ENCODE data around the gene ZNF816.
"Not testable (repeated sequence)": the region's sequence is repeated elsewhere in the genome, so short reads cannot be mapped to it uniquely, and the experiment has no call there.

ZNF816 gene

GRCh38 chr19:52942386-52943133 is 20.1 kb downstream of the ZNF816 start:
- H3K4me3 ChIP-seq (ENCODE audit: low read depth, low read length) = peak overlapping the region; percentile 67
- peak overlapping the region; percentile 55 for H4K8ac ChIP-seq (ENCODE audit: low read depth, low read length)
- peak overlapping the region; percentile 67 for H3K4me2 ChIP-seq (ENCODE audit: low read length)
- peak overlapping the region; percentile 38 for H2AFZ ChIP-seq (ENCODE audit: insufficient read depth, low read length, poor library complexity)
- H3K18ac ChIP-seq (ENCODE audit: low read length) = peak overlapping the region; percentile 31
- H2BK120ac ChIP-seq (ENCODE audit: insufficient read depth, low read length, poor library complexity) = peak overlapping the region; percentile 12
- peak overlapping the region; percentile 78 for H3K14ac ChIP-seq (ENCODE audit: low read length)
- peak overlapping the region; percentile 78 for H3K9ac ChIP-seq (ENCODE audit: low read length)
- no peak overlapping the region for H2BK12ac ChIP-seq (ENCODE audit: low read length)
- H2BK5ac ChIP-seq (ENCODE audit: low read depth, low read length, poor library complexity) = peak overlapping the region; percentile 53
- peak overlapping the region; percentile 35 for H3K4ac ChIP-seq (ENCODE audit: low read depth, low read length)
- H3K27ac ChIP-seq (ENCODE audit: low read depth, low read length) = peak overlapping the region; percentile 88
- H4K12ac ChIP-seq (ENCODE audit: low read depth, low read length) = peak overlapping the region; percentile 39
- H3K36me3 ChIP-seq (ENCODE audit: control insufficient read depth in 1 of 2, insufficient read depth in 2 of 2, low read length in 2 of 2) = no peaks in the 10 kb centered on the region
- WGBS (ENCODE audit: extremely low coverage, insufficient coverage, insufficient read length) = no CpG with 5 or more reads among the region's 43 CpGs
- DNase-seq = peak; percentile 95
- H3K79me1 ChIP-seq (ENCODE audit: low read length) = peaks cover 27% of the 10 kb centered on the region
- peaks cover 7% of the 10 kb centered on the region for H3K79me2 ChIP-seq (ENCODE audit: control insufficient read depth, insufficient read depth, low read length, poor library complexity)
- H3K27me3 ChIP-seq (ENCODE audit: insufficient read depth, low read length) = no peaks in the 10 kb centered on the region
- peaks cover 18 to 35% of the 10 kb centered on the region in 2 experiments for H3K4me1 ChIP-seq (ENCODE audit: control insufficient read depth in 1 of 2, insufficient read depth in 2 of 2, low read length in 2 of 2)
- H3K23ac ChIP-seq (ENCODE audit: low read length) = no peak overlapping the region
- peak overlapping the region; percentile 73 for H4K91ac ChIP-seq (ENCODE audit: low read depth, low read length)
- H2AK5ac ChIP-seq (ENCODE audit: low read length) = no peak overlapping the region
- H3K9me3 ChIP-seq (ENCODE audit: insufficient read depth, low read depth, low read length) = peaks cover 5% of the 10 kb centered on the region

- H2AFZ ChIP-seq (ENCODE audit: insufficient read depth, low read length, poor library complexity) = peak overlapping the region; percentile 38
- peak overlapping the region; percentile 78 for H3K14ac ChIP-seq (ENCODE audit: low read length)
- peak overlapping the region; percentile 55 for H4K8ac ChIP-seq (ENCODE audit: low read depth, low read length)
- DNase-seq = peak; percentile 25 to 71
- peak overlapping the region; percentile 80 for H3K27ac ChIP-seq (ENCODE audit: low read depth, low read length)
- no peak overlapping the region for H2BK12ac ChIP-seq (ENCODE audit: low read length)
- H3K9ac ChIP-seq (ENCODE audit: low read length) = peak overlapping the region; percentile 78
- peaks cover 32% of the 10 kb centered on the region for H3K79me1 ChIP-seq (ENCODE audit: low read length)
- peaks cover 5% of the 10 kb centered on the region for H3K9me3 ChIP-seq (ENCODE audit: insufficient read depth, low read depth, low read length)
- peak overlapping the region; percentile 31 for H3K18ac ChIP-seq (ENCODE audit: low read length)
- peak overlapping the region; percentile 67 for H3K4me3 ChIP-seq (ENCODE audit: low read depth, low read length)
- H2AK5ac ChIP-seq (ENCODE audit: low read length) = no peak overlapping the region
- peak overlapping the region; percentile 60 for H3K4me2 ChIP-seq (ENCODE audit: low read length)
- H3K23ac ChIP-seq (ENCODE audit: low read length) = no peak overlapping the region
- peaks cover 7% of the 10 kb centered on the region for H3K79me2 ChIP-seq (ENCODE audit: control insufficient read depth, insufficient read depth, low read length, poor library complexity)
- H3K27me3 ChIP-seq (ENCODE audit: insufficient read depth, low read length) = no peaks in the 10 kb centered on the region
- no CpG with 5 or more reads among the region's 26 CpGs for WGBS (ENCODE audit: extremely low coverage, insufficient coverage, insufficient read length)
- H2BK120ac ChIP-seq (ENCODE audit: insufficient read depth, low read length, poor library complexity) = peak overlapping the region; percentile 12
- H4K12ac ChIP-seq (ENCODE audit: low read depth, low read length) = peak overlapping the region; percentile 39
- H3K4ac ChIP-seq (ENCODE audit: low read depth, low read length) = peak overlapping the region; percentile 35
- H2BK5ac ChIP-seq (ENCODE audit: low read depth, low read length, poor library complexity) = peak overlapping the region; percentile 53
- peaks cover 23 to 41% of the 10 kb centered on the region in 2 experiments for H3K4me1 ChIP-seq (ENCODE audit: control insufficient read depth in 1 of 2, insufficient read depth in 2 of 2, low read length in 2 of 2)
- H4K91ac ChIP-seq (ENCODE audit: low read depth, low read length) = peak overlapping the region; percentile 73
- H3K36me3 ChIP-seq (ENCODE audit: control insufficient read depth in 1 of 2, insufficient read depth in 2 of 2, low read length in 2 of 2) = no peaks in the 10 kb centered on the region
Observed at GRCh38 chr19:52941941-52942385, 20.7 kb downstream of the ZNF816 start.

- not testable (repeated sequence) for H3K79me2 ChIP-seq (ENCODE audit: control insufficient read depth, insufficient read depth, low read length, poor library complexity); H4K12ac ChIP-seq (ENCODE audit: low read depth, low read length); DNase-seq; H3K36me3 ChIP-seq (ENCODE audit: control insufficient read depth in 1 of 2, insufficient read depth in 2 of 2, low read length in 2 of 2); H2AFZ ChIP-seq (ENCODE audit: insufficient read depth, low read length, poor library complexity); H3K27me3 ChIP-seq (ENCODE audit: insufficient read depth, low read length); H4K91ac ChIP-seq (ENCODE audit: low read depth, low read length); H3K4ac ChIP-seq (ENCODE audit: low read depth, low read length); H2BK120ac ChIP-seq (ENCODE audit: insufficient read depth, low read length, poor library complexity); H2AK5ac ChIP-seq (ENCODE audit: low read length); H3K14ac ChIP-seq (ENCODE audit: low read length); H4K8ac ChIP-seq (ENCODE audit: low read depth, low read length); H3K9ac ChIP-seq (ENCODE audit: low read length); H2BK12ac ChIP-seq (ENCODE audit: low read length); H2BK5ac ChIP-seq (ENCODE audit: low read depth, low read length, poor library complexity); H3K4me3 ChIP-seq (ENCODE audit: low read depth, low read length); H3K9me3 ChIP-seq (ENCODE audit: insufficient read depth, low read depth, low read length); H3K18ac ChIP-seq (ENCODE audit: low read length); H3K23ac ChIP-seq (ENCODE audit: low read length)
- peaks cover 34% of the 10 kb centered on the region for H3K79me1 ChIP-seq (ENCODE audit: low read length)
- WGBS (ENCODE audit: extremely low coverage, insufficient coverage, insufficient read length) = no CpG with 5 or more reads among the region's 2 CpGs
- H3K27ac ChIP-seq (ENCODE audit: low read depth, low read length) = peak overlapping the region; percentile 80
- H3K4me1 ChIP-seq (ENCODE audit: control insufficient read depth in 1 of 2, insufficient read depth in 2 of 2, low read length in 2 of 2) = peaks cover 27 to 42% of the 10 kb centered on the region in 2 experiments
- H3K4me2 ChIP-seq (ENCODE audit: low read length) = peak overlapping the region; percentile 60
Observed at GRCh38 chr19:52941523-52941922, 21.2 kb downstream of the ZNF816 start.

- not testable (repeated sequence) for H2BK12ac ChIP-seq (ENCODE audit: low read length); H3K4me3 ChIP-seq (ENCODE audit: low read depth, low read length); H3K23ac ChIP-seq (ENCODE audit: low read length); H3K27me3 ChIP-seq (ENCODE audit: insufficient read depth, low read length); H3K14ac ChIP-seq (ENCODE audit: low read length); H3K79me2 ChIP-seq (ENCODE audit: control insufficient read depth, insufficient read depth, low read length, poor library complexity); H3K18ac ChIP-seq (ENCODE audit: low read length); H2BK120ac ChIP-seq (ENCODE audit: insufficient read depth, low read length, poor library complexity); H2AFZ ChIP-seq (ENCODE audit: insufficient read depth, low read length, poor library complexity); H3K27ac ChIP-seq (ENCODE audit: low read depth, low read length); H3K36me3 ChIP-seq (ENCODE audit: control insufficient read depth in 1 of 2, insufficient read depth in 2 of 2, low read length in 2 of 2); H4K12ac ChIP-seq (ENCODE audit: low read depth, low read length); H2BK5ac ChIP-seq (ENCODE audit: low read depth, low read length, poor library complexity); H3K9ac ChIP-seq (ENCODE audit: low read length); H4K91ac ChIP-seq (ENCODE audit: low read depth, low read length); DNase-seq; H4K8ac ChIP-seq (ENCODE audit: low read depth, low read length); H3K4me2 ChIP-seq (ENCODE audit: low read length); H2AK5ac ChIP-seq (ENCODE audit: low read length); H3K9me3 ChIP-seq (ENCODE audit: insufficient read depth, low read depth, low read length)
- H3K4me1 ChIP-seq (ENCODE audit: control insufficient read depth in 1 of 2, insufficient read depth in 2 of 2, low read length in 2 of 2) = peaks cover 31 to 46% of the 10 kb centered on the region in 2 experiments
- no CpG with 5 or more reads among the region's 5 CpGs for WGBS (ENCODE audit: extremely low coverage, insufficient coverage, insufficient read length)
- H3K4ac ChIP-seq (ENCODE audit: low read depth, low read length) = peak overlapping the region; percentile 39
- H3K79me1 ChIP-seq (ENCODE audit: low read length) = peaks cover 37% of the 10 kb centered on the region
Observed at GRCh38 chr19:52940905-52941304, 21.8 kb downstream of the ZNF816 start.
